DLD1 (cell line): Measurements from ENCODE around the gene CIAO3.

ENCODE experiments used
- in situ Hi-C: cut with HindIII; loops from 2 replicates; pipeline ENCODE4 v1.10.0; 2017; ENCODE audit warnings: low sequenced_read_pairs

CIAO3 gene

GRCh38 chr16:740764-741505 is at the start of gene CIAO3:
CIAO3 (minus strand) TSS chr16:740997; CDS start chr16:740985, 12 bp downstream.
- in situ Hi-C loops = no loop called here

GRCh38 chr16:790086-790485 is 49.3 kb upstream of the CIAO3 start:
- in situ Hi-C loops = no loop called here

- in situ Hi-C loops = no loop called here
Observed at GRCh38 chr16:789191-789850, 48.5 kb upstream of the CIAO3 start.

- in situ Hi-C loops = no loop called here
Observed at GRCh38 chr16:788399-789126, 47.8 kb upstream of the CIAO3 start, which contains the start of gene CHTF18. CHTF18 (plus strand) TSS chr16:788620; CDS start chr16:788685, 65 bp downstream.

GRCh38 chr16:787978-788398 is 47.2 kb upstream of the CIAO3 start, which contains the start of gene RPUSD1:
RPUSD1 (minus strand) TSS chr16:788381; CDS start chr16:787737, 644 bp downstream.
- in situ Hi-C loops = no loop called here

GRCh38 chr16:787321-787966 is 46.6 kb upstream of the CIAO3 start:
- in situ Hi-C loops = no loop called here

GRCh38 chr16:785563-786535 is 45.1 kb upstream of the CIAO3 start:
- in situ Hi-C loops = no loop called here

GRCh38 chr16:784431-784830 is 43.6 kb upstream of the CIAO3 start:
- in situ Hi-C loops = no loop called here

GRCh38 chr16:783404-784161 is 42.8 kb upstream of the CIAO3 start:
- in situ Hi-C loops = no loop called here

- in situ Hi-C loops = no loop called here
Observed at GRCh38 chr16:782766-783403, 42.1 kb upstream of the CIAO3 start.

GRCh38 chr16:782258-782657 is 41.5 kb upstream of the CIAO3 start:
- in situ Hi-C loops = no loop called here

- in situ Hi-C loops = no loop called here
Observed at GRCh38 chr16:781346-782010, 40.7 kb upstream of the CIAO3 start.

GRCh38 chr16:780296-780695 is 39.5 kb upstream of the CIAO3 start:
- in situ Hi-C loops = no loop called here

- in situ Hi-C loops = no loop called here
Observed at GRCh38 chr16:779561-779960, 38.8 kb upstream of the CIAO3 start.

- in situ Hi-C loops = no loop called here
Observed at GRCh38 chr16:778909-779527, 38.2 kb upstream of the CIAO3 start.

GRCh38 chr16:778447-778846 is 37.6 kb upstream of the CIAO3 start:
- in situ Hi-C loops = no loop called here

GRCh38 chr16:777826-778225 is 37.0 kb upstream of the CIAO3 start:
- in situ Hi-C loops = no loop called here

GRCh38 chr16:776824-777223 is 36.0 kb upstream of the CIAO3 start:
- in situ Hi-C loops = no loop called here
